Panc1 (cell line): Measurements from ENCODE around the gene CSF2RB.

Source experiments
- POLR2AphosphoS5 ChIP-seq: IDR thresholded peaks from 2 replicates; pipeline ENCODE4 v1.6.1; 2012; ENCODE audit warnings: mild to moderate bottlenecking, low read depth, low read length, moderate library complexity
- REST ChIP-seq, 2 experiments: IDR thresholded peaks; 2 replicates each; pipeline ENCODE4 v1.6.1; 2011 to 2012; ENCODE audit warnings: low read depth in 2 of 2, control low read depth in 1 of 2, low read length in 1 of 2, mild to moderate bottlenecking in 1 of 2, moderate library complexity in 1 of 2; ENCODE audit not compliant: insufficient read depth in 1 of 2
- SIN3A ChIP-seq: IDR thresholded peaks from 2 replicates; pipeline ENCODE4 v1.6.1; 2012; ENCODE audit warnings: low read depth, mild to moderate bottlenecking, low read length, moderate library complexity, borderline replicate concordance; ENCODE audit not compliant: insufficient read depth
- TCF7L2 ChIP-seq: IDR thresholded peaks from 2 replicates; pipeline ENCODE4 v1.6.1; 2011; ENCODE audit warnings: mild to moderate bottlenecking, low read depth, low read length, inconsistent platforms
- TF ChIP-seq, protein P1 (sequence below): fragments of 450-650 bp; IDR thresholded peaks from 2 replicates; pipeline ENCODE4 v1.5.1; 2017; ENCODE audit warnings: mild to moderate bottlenecking

DNA sequence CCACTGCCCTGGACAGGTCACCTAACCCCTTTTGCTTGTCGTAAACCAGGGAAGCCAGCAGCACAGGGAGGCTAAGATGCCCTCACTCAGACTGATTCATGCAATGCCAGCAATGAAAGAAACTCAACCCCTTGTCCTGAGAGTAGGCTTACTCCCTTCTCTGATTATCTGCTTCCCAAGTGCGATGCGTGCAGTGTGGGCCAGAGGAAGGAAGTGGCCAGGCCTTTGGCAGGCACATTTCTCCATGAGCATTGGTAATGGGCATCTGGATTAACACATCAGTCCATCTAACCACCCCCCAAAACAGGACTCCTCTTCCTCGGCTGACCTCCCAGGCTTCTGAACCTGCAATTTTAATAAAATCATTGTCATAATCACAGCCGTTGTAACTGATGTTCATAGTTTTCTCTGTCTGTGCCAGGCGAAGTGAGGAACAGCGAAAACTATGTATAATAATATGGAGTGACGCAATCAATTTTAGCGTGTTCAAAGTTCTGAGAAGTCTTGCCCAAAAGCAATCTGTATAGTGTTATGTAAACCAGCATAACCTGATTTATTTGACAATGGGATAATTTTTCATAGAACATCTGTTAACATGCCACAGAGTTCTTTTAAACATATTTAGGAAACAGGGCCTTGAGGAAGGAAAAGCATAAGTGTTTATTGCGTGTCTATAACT is 71.9 kb downstream of the CSF2RB start:
- TF ChIP-seq, protein P1, sequence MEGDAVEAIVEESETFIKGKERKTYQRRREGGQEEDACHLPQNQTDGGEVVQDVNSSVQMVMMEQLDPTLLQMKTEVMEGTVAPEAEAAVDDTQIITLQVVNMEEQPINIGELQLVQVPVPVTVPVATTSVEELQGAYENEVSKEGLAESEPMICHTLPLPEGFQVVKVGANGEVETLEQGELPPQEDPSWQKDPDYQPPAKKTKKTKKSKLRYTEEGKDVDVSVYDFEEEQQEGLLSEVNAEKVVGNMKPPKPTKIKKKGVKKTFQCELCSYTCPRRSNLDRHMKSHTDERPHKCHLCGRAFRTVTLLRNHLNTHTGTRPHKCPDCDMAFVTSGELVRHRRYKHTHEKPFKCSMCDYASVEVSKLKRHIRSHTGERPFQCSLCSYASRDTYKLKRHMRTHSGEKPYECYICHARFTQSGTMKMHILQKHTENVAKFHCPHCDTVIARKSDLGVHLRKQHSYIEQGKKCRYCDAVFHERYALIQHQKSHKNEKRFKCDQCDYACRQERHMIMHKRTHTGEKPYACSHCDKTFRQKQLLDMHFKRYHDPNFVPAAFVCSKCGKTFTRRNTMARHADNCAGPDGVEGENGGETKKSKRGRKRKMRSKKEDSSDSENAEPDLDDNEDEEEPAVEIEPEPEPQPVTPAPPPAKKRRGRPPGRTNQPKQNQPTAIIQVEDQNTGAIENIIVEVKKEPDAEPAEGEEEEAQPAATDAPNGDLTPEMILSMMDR: no peak
- TF ChIP-seq TCF7L2 (no peak), SIN3A (no peak), POLR2AphosphoS5 (no peak), REST (IDR thresholded peaks at IDR 0.05; ENCODE audit: insufficient read depth in 1 of 2, low read depth in 2 of 2, low read length in 1 of 2) (no peak)
